ENCODE results near the gene CDC14A.
"Not testable (repeated sequence)": the region's sequence is repeated elsewhere in the genome, so short reads cannot be mapped to it uniquely, and the experiment has no call there.

Gene CDC14A, protein sequence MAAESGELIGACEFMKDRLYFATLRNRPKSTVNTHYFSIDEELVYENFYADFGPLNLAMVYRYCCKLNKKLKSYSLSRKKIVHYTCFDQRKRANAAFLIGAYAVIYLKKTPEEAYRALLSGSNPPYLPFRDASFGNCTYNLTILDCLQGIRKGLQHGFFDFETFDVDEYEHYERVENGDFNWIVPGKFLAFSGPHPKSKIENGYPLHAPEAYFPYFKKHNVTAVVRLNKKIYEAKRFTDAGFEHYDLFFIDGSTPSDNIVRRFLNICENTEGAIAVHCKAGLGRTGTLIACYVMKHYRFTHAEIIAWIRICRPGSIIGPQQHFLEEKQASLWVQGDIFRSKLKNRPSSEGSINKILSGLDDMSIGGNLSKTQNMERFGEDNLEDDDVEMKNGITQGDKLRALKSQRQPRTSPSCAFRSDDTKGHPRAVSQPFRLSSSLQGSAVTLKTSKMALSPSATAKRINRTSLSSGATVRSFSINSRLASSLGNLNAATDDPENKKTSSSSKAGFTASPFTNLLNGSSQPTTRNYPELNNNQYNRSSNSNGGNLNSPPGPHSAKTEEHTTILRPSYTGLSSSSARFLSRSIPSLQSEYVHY

DNA sequence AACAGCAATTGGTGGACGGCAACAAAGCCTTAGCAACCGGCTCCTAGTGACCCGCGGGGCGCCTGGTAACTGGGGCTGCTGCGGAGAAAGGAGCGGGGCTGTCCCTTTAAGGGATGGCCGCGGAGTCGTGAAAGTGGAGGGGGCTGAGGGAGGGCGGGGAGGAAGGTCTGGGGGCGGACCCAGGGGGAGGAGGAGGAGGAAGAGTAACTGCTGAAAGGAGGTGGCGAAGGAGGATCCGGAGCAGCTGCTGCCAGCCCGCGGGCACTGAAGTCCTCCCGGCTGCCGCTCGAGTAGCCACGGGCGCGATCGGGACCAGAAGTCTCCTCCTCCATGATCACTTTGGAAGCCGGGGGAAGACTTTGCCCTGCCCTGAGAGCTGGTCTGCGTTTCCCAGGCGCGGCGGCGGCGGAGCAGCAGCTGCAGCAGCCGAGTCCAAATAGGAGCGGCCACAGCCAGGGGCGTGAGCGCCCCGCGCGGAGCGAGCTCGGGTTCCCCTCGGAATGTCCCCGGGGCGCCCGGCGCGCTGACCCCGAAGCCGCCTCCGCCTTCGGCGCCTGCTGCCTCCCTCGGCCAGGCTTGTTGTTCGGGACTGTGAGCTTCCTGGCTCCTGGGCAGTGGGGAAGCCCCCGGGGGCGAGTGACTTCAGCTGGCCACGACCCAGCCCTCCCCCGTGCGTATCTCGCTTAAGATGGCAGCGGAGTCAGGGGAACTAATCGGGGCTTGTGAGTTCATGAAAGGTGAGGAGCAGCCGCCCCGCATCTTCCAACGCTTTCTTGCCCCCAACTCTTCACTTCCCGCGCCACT is at the start of gene CDC14A:
CDC14A (plus strand) TSS at position 240 of the 804 bp plus-strand sequence; CDS start at position 689, 449 bp downstream.
- DNase-seq (ENCODE audit: low spot score): peak; percentile 96

DNA sequence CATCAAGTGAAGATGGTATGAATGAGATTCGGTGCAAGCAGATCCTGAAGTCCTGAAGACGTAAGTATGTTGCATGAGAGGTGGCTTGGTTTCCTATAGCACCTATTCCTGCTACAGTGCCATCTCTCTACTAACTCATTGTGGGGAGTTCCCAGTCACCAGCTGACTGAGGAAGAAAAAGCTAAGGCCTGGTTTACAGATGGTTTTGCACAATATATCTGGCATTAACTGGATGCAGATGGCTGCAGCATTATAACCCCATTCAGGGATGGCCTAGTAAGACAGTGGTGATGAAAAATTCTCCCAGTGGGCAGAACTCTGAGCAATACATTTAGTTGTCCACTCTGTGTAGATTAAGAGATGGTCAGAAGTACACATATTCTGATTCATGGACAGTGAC is 49.6 kb upstream of the CDC14A start:
- no peak for DNase-seq (ENCODE audit: low spot score)

DNA sequence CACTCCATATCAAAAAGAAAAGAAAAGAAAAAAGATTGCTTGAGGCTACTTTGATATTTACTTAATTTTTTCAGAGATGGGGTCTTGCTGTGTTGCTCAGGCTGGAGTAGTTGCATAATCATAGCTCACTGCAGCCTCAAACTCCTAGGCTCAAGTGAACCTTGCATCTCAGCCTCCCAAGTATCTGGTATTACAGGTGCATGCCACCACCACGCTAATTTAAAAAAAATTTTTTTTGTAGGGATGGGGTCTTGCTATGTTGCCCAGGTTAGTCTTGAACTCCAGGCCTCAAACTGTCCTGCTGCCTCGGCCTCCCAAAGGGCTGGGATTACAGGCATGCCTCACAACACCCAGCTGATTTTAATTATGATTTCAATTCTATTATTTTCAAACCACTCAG is 48.1 kb upstream of the CDC14A start:
- DNase-seq (ENCODE audit: low spot score): no peak

DNA sequence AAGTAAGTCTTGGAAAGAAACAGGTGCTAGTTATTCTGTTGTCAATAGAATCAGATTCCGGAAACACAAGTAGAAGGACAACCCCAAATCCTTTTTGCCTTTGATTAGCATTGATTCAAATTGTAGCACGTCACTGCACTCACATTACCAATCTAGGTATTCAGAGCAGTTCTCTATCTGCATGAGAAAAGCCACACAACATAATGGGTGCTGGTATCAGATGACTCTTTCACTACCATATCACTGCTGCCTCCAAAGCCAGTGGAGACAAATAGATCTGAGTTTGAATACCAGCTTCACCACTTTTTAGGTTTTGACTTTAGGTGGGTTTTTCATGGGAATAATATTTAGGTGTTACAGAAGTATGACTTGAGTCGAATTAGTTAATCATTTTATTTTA is 47.4 kb upstream of the CDC14A start:
- no peak for DNase-seq (ENCODE audit: low spot score)

DNA sequence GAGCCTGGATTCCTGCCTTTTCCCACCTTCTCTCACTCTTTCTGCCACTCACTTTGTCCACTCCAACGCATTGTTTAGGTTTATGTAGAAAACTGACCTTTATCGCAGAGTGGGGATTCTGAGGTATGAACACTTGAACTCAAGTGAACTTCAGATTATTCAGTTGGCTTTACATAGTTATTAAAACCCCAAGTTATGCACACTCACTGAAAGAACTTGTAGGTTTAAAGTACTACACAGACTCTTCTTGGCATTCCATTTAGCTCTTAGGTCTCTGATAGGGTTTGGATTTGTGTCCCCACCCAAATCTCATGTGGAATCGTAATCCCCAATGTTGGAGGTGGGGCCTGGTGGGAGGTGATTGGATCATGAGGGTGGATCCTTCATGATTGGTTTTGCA is 46.4 kb upstream of the CDC14A start:
- DNase-seq (ENCODE audit: low spot score): no peak

DNA sequence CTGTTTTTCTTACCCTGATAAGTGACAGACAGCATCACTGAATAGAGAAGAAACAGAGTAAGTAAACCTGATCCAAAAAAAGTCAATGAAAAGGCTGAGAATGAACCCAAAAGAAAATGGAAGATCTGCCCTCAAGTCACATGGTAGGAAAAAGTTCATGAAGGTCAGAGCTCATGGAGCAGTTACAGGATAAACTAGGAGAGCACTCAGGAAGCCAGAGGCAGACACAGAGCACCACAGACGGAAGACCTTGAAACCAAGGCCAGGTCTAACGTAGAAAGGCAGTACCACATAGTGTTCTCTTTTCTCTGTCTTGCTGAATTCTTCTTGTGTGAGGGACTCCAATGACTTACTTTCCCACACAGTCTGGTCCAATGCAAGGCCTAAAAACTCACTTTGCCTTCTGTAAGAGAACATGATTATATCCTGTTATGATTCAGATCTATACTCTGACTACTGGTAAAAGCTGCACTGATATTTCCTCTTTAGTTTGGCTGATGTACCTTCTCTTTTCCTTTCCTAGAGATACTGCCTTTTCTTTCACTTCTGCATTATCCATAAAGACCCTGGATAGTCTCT is 45.5 kb upstream of the CDC14A start:
- DNase-seq (ENCODE audit: low spot score): no peak

DNA sequence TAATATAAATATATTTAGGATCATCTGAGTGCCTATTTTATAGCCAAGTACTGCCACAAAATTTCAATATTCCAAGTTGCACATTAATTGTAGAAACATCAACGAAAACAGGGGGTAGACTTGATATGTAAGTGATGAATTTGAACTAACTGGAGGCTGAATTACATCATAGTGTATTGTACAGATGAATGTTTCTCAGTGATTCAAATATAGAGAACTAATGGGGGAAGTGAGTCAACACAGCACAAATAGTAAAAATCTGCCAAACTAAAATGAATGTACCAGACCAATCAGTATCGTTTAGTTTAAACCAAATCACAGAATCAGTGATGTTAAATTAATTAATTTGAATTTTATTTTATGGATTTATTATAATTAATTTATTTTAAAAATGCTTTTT is 43.5 kb upstream of the CDC14A start:
- no peak for DNase-seq (ENCODE audit: low spot score)

DNA sequence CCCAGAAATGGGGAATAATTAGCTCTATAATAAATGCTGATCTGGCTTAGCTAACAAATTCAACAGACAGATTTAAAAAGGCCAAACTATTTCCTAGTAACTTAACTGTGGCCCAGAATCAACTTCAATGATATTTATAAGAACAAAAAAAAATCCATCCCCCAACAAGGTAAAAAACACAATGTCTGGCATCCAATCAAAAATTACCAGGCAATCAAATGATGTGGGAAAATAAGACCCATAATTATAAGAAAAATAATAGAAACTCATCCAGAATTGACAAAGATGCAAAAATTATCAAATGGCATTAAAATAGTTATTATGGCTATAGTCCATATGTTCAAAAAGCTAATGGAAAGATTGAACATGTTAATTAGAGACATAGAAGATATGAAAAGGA is 42.4 kb upstream of the CDC14A start:
- DNase-seq (ENCODE audit: low spot score): no peak

DNA sequence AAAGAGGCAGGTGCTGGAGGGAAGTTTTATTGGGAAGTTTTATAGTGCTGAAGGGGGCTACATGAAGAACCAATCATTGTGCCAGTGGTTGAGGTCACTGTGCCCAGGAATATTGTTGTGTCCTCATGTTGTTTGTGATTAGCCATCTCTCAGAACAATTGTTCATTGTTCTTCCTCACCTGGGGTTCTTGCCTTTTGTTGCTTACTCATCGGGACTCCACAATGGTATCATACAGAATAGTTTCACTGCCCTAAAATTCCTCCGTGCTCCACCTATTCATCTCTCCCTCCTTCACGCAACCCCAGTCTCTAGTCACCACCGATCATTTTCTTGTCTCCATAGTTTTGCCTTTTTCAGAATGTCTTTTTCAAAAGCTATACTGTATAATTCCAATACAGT is 38.9 kb upstream of the CDC14A start:
- no peak for DNase-seq (ENCODE audit: low spot score)

DNA sequence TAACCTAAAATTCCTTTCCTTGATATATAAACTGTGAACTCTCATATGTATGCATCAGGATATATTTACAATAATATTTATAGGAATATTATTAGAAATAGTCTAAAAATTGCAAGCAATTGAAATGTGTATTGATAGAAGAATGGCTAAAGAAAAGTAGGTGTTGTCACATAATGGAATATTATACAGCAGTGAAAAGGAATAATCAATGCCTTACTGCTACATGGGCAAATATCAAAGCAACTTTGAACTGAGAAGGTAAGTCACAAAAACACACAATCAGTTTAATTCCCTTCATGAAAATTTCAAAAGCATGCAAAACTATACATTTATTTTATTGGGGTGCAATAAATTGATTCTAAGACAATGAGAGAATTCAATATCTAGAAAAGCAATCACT is 35.7 kb upstream of the CDC14A start:
- no peak for DNase-seq (ENCODE audit: low spot score)

DNA sequence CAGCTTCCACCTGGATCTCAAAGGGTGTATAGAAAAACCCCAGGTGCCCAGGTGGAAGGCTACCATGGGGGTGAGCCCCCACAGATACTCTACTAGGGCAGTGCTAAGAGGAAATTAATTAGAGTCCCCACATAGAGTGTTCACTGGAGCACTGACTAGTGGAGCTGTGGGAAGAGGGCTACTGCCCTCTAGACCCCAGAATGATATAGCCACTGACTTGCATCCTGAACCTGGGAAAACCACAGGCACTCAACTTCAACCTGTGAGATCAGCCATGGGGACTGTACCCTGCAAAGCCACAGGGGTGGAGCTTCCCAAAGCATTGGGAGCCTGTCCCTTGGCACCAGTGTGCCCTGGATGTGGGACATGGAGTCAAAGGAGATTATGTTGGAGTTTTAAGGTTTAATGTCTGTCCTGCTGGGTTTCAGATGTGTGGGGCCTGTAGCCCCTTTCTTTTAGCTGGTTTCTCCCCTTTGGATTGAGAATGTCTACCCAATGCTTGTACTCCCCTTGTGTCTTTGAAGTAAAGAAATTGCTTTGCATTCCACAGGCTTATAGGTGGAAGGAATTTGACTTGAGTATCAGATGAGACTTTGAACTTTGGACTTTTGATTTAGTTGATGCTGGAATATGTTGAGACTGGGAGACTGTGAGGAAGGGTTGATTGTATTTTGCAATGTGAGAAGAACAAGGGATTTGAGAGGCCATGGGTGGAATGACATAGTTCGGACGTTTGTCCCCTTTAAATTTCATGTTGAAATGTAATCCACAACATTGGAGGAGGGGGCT is 31.8 kb upstream of the CDC14A start:
- DNase-seq (ENCODE audit: low spot score): no peak

DNA sequence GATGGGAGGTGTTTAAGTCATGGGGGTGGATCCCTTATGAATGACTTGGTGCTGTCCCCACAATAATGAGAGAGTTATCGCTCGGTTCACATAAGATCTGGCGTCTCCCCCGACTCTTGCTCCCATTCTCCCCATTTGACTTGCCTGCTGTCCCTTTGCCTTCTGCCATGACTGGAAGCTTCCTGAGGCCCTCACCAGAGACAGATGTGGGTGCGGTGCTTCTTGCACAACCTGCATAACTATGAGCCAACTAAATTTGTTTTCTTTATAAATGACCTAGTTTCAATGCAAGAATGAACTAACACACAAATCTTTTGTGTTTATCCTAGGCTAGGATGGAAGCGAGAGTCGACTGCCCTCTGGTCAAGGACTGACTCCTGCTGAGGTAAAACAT is 31.2 kb upstream of the CDC14A start:
- DNase-seq (ENCODE audit: low spot score): no peak

DNA sequence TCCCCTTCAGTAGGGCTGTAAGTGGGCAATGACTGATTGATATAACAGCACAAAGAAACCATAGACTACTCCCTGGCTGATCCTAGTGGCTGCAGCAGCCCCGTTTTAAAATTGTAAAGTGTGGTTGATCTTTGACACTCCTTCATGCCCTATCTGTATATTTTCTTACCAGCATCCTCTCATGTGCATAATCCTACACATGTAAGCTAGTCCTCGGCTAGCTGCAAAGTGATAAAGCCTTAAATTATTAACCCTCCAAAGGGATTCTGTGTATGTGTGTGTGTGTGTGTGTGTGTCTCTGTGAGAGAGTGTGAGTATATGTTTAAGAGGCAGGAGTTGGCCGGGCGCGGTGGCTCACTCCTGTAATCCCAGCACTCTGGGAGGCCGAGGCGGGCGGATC is 30.8 kb upstream of the CDC14A start:
- DNase-seq (ENCODE audit: low spot score): no peak

DNA sequence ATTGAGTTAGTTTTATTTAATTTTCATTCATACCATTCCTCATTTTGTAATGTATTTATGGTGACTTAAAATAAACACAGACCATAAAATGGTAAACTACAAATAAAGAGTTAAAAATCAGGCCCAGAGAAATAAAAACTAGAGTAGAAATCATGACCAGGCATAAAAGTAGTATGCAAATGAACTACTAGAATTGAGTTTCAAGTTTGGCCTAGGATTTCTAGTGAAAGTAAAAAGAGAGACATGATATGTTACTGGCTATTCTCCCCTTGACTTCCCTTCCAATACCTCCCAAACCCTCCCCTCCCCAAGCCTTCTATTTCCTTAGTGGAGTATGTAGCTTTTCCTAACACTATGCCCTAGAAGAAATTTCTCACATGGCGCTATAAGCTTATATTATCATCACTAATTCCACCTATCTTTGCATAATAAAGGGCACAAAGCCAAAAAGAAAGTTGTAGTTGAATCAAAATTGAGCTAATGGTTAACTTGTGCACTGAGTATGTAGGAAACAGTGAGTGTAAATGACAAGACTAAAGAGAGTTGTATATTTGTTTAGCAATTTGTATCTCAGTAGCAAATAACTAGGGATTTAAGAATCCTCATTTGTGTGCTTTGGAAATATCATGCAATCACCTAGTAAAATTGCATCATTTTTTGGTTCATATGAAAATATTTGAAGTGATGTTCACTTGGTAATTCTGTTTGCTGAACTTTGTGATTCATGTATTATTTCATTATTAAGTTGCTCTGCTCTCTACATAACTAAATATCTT is 29.7 kb upstream of the CDC14A start:
- DNase-seq (ENCODE audit: low spot score): no peak

DNA sequence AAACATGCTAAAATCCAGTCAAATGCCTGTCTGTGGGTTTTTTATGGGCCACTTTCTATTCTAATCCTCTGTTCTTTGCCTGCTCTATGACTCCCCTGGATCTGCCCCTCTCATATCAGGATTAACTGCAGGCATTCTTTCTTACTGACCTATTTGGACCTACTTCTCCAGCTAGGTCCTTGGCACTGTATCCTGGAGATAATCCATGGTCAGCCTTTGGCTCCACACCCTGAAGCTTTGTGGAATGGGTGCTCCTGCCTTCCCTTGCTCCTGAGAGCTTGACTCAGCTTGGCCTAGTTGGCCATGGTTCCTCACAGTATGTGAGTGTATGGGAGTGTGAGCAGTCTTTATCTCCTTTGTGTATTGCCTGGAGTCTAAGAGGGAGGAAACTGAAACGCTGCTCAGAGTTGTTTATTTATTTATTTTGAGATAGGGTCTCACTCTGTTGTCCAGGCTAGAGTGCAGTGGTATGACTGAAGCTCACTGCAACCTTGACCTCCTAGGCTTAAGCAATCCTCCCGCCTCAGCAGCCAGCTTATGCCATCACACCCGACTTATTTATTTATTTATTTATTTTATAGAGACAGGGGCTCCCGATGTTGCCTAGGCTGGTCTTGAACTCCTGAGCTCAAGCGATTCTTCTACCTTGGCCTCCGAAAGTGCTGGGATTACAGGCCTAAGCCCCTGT is 28.7 kb upstream of the CDC14A start:
- DNase-seq (ENCODE audit: low spot score): no peak

DNA sequence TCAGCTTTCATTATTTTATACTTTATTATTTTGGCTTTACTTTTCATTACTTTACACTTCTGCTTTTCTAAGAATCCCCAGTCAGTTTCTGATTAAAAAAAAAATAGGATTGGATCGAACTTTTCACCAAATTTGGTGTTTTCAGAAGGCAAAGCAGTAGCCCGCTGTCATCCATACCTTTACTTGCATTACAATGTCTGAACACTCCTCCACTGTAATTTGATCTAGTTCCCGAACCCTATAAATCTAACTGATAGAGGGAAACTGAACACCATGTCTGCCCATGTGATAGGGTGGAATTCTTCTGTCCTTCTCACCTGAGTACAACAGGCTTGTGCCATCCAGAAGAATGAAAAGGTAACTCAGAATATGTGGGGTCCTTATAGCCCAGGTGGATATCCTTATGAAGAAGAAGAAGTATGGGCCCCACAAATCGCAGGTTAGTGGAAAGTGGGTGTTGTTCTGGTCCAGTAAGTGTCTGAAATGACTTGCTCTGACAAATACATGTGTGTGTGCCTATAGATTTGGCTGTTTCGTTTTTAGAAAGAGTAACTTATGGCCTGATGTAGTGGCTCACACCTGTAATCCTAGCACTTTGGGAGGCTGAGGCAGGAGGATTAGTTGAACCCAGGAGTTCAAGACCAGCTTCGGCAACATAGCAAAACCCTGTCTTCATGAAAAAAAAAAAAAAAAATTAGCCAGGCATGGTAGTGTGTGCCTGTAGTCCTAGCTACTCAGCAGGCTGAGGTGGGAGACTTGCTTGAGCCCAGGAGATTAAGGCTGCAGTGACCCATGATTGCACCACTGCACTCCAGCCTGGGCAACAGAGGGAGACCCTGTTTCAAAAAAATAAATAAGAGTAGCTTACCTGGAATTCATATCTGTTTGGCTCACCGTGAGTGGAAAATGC is 26.6 kb upstream of the CDC14A start:
- DNase-seq (ENCODE audit: low spot score): no peak

DNA sequence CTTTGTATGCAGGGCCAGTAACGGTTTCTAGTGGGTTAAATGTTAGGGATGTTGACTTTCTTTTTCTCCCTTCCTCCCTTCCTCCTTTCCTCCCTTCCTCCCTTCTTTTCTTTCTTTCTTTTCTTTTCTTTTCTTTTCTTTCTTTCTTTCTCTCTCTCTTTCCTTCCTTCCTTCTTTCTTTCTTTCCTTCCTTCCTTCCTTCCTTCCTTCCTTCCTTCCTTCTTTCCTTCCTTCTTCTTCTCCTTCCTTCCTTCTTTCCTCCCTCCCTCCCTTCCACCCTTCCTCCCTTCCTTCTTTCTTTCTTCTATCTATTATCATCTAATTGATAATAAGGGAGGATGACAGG is 26.0 kb upstream of the CDC14A start:
- DNase-seq (ENCODE audit: low spot score): not testable (repeated sequence)

DNA sequence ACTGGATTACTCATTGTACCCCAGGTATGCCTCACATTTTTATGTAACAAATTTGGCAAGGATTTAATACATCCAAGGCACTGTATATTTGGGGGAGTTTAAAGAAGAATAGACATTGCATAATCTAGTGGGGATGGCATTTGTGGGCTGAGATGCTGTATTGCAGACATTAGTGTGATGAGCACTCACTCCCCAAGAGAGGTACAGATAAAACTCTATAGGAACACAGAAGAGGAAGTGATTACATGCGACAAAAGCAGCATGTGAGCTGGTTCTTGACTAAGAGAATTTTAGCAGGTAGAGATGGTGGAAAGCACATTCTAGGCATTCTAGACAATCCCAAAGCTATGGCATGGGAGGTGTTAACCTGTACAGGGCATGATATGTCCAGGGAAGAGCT is 24.2 kb upstream of the CDC14A start:
- no peak for DNase-seq (ENCODE audit: low spot score)

DNA sequence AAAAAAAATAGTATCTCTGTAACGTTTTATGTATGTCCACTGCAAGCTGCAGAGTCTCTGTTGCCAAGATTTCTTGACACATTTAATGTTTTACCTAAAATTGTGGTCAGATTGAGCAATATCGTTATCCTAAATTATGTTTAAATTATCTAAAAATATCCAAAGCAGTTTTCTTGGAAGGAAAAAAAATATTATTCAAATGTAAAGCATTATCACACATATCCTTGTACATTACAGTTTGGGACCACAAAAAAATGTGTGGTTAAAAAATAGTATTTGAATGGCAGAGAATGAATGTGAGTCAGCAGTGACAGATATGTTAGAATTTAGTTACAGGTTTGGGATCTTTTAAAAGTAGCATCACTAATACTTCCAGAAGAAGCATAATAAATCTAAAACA is 21.2 kb upstream of the CDC14A start:
- not testable (repeated sequence) for DNase-seq (ENCODE audit: low spot score)

DNA sequence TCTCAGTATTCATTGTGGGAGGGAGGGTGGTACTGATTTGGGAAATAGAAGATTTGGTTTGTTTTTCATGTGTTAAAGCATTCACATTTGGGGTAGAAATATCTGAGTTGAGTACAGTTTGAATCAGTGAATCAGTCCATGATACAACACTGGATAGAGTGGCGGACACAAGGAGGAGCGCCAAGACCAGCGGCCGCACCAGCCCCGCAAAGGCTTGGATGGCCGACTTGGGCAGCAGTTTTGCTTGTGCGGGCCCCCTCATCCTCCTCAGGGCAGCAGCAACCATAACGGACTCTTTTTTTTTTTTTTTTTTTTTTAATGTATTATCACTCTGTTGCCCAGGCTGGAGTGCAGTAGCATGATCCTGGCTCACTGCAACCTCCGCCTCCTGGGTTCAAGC is 20.0 kb upstream of the CDC14A start:
- DNase-seq (ENCODE audit: low spot score): no peak

Data from hepatic stellate cell (primary cell).